Psoas muscle (tissue), 8 donors: ENCODE measurements around the gene FNDC1. TPM values are rescaled to one million over a fixed set of nuclear protein-coding genes. Genes with fewer than 3 reads are reported as not detected.

ENCODE experiments used
- ATAC-seq, 4 donors: fragments of 200-7000 bp; cut with Tn5 transposase; one replicate each; pipeline ENCODE4 v1.9.1; 2020; ENCODE audit warnings: moderate library complexity in 3 of 4, mild to moderate bottlenecking in 2 of 4
- DNase-seq, 2 donors: peaks; one replicate each; pipeline ENCODE4 v3.0.0-alpha.2; 2020
- H3K27ac ChIP-seq: fragments of 200-600 bp; one replicate; pipeline ENCODE4 v1.8.0; 2022
- H3K27me3 ChIP-seq, 3 donors: fragments of 200-600 bp in 1 of 3; one replicate each; pipeline versions ENCODE4 v1.6.1 to v1.8.0; 2013 to 2022; ENCODE audit warnings: low read length in 2 of 3, mild to moderate bottlenecking in 2 of 3, moderate library complexity in 1 of 3; ENCODE audit not compliant: insufficient read depth in 3 of 3
- H3K36me3 ChIP-seq, 2 donors: fragments of 200-600 bp in 1 of 2; one replicate each; pipeline versions ENCODE4 v1.6.1 to v1.8.0; 2013 to 2022; ENCODE audit warnings: low read depth in 1 of 2, mild to moderate bottlenecking in 1 of 2, moderate library complexity in 1 of 2; ENCODE audit not compliant: insufficient read depth in 1 of 2
- H3K4me1 ChIP-seq: fragments of 200-600 bp; one replicate; pipeline ENCODE4 v1.8.0; 2022
- H3K4me3 ChIP-seq: fragments of 200-600 bp; one replicate; pipeline ENCODE4 v1.8.0; 2022; ENCODE audit warnings: mild to moderate bottlenecking
- H3K9me3 ChIP-seq: fragments of 200-600 bp; one replicate; pipeline ENCODE4 v1.8.0; 2022
- CTCF ChIP-seq: fragments of 200-600 bp; IDR thresholded peaks from one replicate; pipeline ENCODE4 v1.8.0; 2022; ENCODE audit warnings: antibody characterized with exemption
- WGBS, 3 donors: extraction: QIAGEN DNeasy Blood & Tissue Kit; methylation state at CpG; one replicate each; pipeline versions ENCODE4 v1.1.6 to v1.1.7; 2013; 5-methylcytosine and 5-hydroxymethylcytosine counted together
- intact Hi-C, 2 donors: fragments of 100-400 bp; cut with DNase I; formaldehyde crosslinking; loops; one replicate each; pipeline versions ENCODE4 v1.11.0 to v1.14.2; 2022
- polyA plus RNA-seq, 3 donors: library from polyadenylated mRNA; stranded (reverse); fragments of 200-250 nt; gene quantifications; one replicate each; pipeline ENCODE4 v1.2.3, GENCODE V29; 2013
- total RNA-seq, 4 donors: library from RNA; stranded (reverse); fragmentation: NEBNext Ultra II Directional in 2 of 4; extraction: Animal tissue kit (Norgen Biotek cat#: 25700) in 2 of 4; gene quantifications; one replicate each; pipeline versions ENCODE4 v1.2.1 to v1.2.4, GENCODE V29; 2021 to 2023
- donor health status: healthy with polysubstance abuse.
- donor health status: DM: no; HTN: no; CAD: no; lungs with moderate emphysema.
- donor health status: Bipolar disorder and iron deficiency.
- donor health status: healthy.
- donor health status: DM: yes; HTN: yes; CAD: no.
- donor health status: DM: no; HTN: no; CAD: no.
- donor health status: DM: no; HTN: no; CAD: no.
- donor health status: DM: yes; HTN: yes; CAD: no.

FNDC1 gene
- total and polyA plus RNA-seq, 7 donors = 0.06 to 0.99 (median 0.29) TPM

DNA sequence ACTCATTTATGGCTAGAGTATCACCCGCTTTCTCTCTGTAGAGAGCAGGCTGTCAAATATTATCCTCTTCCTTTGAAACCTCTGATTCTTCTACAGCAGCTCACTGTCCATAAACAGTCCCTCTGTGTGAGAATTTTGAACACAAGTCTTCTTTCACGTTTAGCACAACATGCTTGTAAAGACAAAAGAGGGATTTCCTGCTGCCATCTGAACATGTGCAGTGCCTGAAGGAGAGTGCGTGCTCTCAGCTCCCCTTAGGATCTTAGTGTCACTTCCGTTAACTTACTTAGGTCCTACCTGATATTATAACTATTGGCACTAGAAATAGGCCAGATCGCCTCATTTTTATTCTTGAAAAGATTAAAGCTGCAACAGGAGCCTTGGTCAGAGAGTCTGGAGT is 50.9 kb downstream of the FNDC1 start:
- DNase-seq (no peak), ATAC-seq (no peak)
- TF ChIP-seq CTCF = no peak
- Histone ChIP-seq H3K4me3 (no peak overlapping the region), H3K36me3 (no peaks in the 10 kb centered on the region), H3K27ac (no peak overlapping the region), H3K9me3 (no peaks in the 10 kb centered on the region), H3K27me3 (no peaks in the 10 kb centered on the region), H3K4me1 (no peaks in the 10 kb centered on the region)
- 64 to 76% (median 68%) methylated on average over 5 of the region's 5 CpGs for WGBS, 3 donors
- intact Hi-C loops = no loop called here

DNA sequence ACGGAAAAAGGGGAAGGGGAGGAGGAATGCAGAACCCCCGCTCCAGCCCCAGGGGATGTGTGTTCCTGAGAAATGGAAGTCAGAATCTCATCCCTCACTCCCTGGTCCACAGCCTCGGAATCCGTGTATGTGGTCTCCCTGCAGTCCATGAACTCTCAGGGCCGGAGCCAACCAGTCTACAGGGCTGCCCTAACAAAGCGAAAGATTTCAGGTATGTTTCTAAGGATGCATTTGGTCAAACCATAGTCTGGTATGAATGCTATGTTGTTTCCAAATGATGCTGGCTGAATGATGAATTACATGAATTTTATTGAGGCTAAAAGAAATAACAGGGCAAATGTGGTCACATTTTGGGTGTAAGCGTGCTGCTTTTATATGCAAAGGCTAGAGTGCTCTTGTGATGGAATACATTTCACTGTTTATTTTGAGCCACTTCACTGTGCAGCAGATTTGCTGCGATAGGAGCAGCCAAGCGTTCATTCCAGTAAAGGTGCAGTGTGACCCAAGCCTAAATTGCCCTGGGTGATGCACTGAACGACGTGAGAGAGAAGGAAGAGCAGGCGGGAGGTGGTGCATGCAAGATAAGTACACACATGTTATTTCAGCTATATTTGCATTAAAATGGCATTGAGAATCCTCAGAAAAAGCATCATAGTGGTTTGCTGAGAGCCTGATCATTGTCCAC is 52.4 kb downstream of the FNDC1 start:
- ATAC-seq (no peak), DNase-seq (no peak)
- Histone ChIP-seq H3K36me3 (no peaks in the 10 kb centered on the region), H3K27me3 (no peaks in the 10 kb centered on the region), H3K27ac (no peak overlapping the region), H3K4me3 (no peak overlapping the region), H3K4me1 (no peaks in the 10 kb centered on the region), H3K9me3 (no peaks in the 10 kb centered on the region)
- intact Hi-C loops = no loop called here
- no peak for TF ChIP-seq CTCF
- WGBS, 3 donors = 72 to 79% (median 77%) methylated on average over 12 of the region's 12 CpGs

- H3K27ac ChIP-seq = no peak overlapping the region
- intact Hi-C loops = no loop called here
- DNase-seq (no peak), ATAC-seq (no peak)
- H3K9me3 ChIP-seq = no peaks in the 10 kb centered on the region
- no peaks in the 10 kb centered on the region for H3K4me1 ChIP-seq
- no peaks in the 10 kb centered on the region for H3K27me3 ChIP-seq
- no peak for TF ChIP-seq CTCF
- H3K4me3 ChIP-seq = no peak overlapping the region
- no peaks in the 10 kb centered on the region for H3K36me3 ChIP-seq
- WGBS, 3 donors = 66 to 73% (median 68%) methylated on average over 2 of the region's 2 CpGs
Measured at GRCh38 chr6:159224452-159224851, 55.3 kb downstream of the FNDC1 start.

DNA sequence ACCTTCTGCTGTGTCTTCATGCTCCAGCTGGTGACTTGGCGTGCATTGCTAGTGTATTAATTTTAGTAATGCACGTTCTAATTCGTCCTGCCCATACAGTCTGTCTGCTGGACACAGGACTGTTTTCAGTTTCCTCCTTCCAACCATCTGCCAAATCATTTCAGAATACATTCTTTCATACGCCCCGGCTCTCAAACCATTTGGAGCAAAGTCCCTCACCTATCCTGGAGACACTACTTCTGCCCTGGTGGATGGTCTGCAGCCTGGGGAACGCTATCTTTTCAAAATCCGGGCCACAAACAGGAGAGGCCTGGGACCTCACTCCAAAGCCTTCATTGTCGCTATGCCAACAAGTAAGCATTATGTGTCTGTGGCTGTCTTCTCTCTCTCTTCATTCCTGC is 60.5 kb downstream of the FNDC1 start:
- Histone ChIP-seq H3K36me3 (no peaks in the 10 kb centered on the region), H3K4me3 (no peak overlapping the region), H3K9me3 (no peaks in the 10 kb centered on the region), H3K27ac (no peak overlapping the region), H3K4me1 (no peaks in the 10 kb centered on the region), H3K27me3 (peaks cover 0 to 13% (median 3%) of the 10 kb centered on the region in 3 donors)
- ATAC-seq (peak in 1 of 4 donors; percentile 51), DNase-seq (no peak)
- WGBS, 3 donors = 16 to 30% (median 19%) methylated on average over 8 of the region's 8 CpGs
- TF ChIP-seq CTCF = no peak
- intact Hi-C loops = no loop called here

DNA sequence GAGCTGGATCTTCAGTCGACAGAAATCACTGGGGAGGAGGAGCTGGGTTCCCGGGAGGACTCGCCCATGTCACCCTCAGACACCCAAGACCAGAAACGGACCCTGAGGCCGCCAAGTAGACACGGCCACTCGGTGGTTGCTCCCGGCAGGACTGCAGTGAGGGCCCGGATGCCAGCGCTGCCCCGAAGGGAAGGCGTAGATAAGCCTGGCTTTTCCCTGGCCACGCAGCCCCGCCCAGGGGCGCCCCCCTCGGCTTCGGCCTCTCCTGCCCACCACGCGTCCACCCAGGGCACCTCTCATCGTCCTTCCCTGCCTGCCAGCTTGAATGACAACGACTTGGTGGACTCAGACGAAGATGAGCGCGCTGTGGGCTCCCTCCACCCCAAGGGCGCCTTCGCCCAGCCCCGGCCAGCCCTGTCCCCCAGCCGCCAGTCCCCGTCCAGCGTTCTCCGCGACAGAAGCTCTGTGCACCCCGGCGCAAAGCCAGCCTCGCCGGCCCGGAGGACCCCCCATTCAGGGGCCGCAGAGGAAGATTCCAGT is 63.0 kb downstream of the FNDC1 start:
- Histone ChIP-seq H3K27ac (no peak overlapping the region), H3K27me3 (peaks cover 0 to 30% (median 5%) of the 10 kb centered on the region in 3 donors), H3K36me3 (no peaks in the 10 kb centered on the region), H3K4me3 (no peak overlapping the region), H3K4me1 (no peaks in the 10 kb centered on the region), H3K9me3 (no peaks in the 10 kb centered on the region)
- no peak for ATAC-seq
- intact Hi-C loops = no loop called here
- no peak for DNase-seq
- TF ChIP-seq CTCF = no peak
- 95% methylated on average over 36 to 38 of the region's 38 CpGs for WGBS, 3 donors
